Activated B cell treated with CpG ODN at 0.5 μM for 24 hours (primary cell): ENCODE measurements around the gene CDK17. TPM values are rescaled to one million over a fixed set of nuclear protein-coding genes. Genes with fewer than 3 reads are reported as not detected.

Source experiments
- ATAC-seq: fragments of 200-7000 bp; cut with Tn5 transposase; one replicate; pipeline ENCODE4 v1.10.0; 2021; ENCODE audit warnings: low read depth, mild to moderate bottlenecking, moderate library complexity
- CTCF ChIA-PET: fragments of 350-600 bp; sonication (Branson Sonifier 250); formaldehyde crosslinking; loops from one replicate; lab custom pipeline; 2021; ENCODE audit warnings: antibody characterized with exemption; lab: Charles Lee
- POLR2A ChIA-PET: fragments of 350-600 bp; sonication (Branson Sonifier 250); formaldehyde crosslinking; loops from one replicate; lab custom pipeline; 2021; ENCODE audit warnings: antibody characterized with exemption; lab: Charles Lee
- DNase-seq: peaks from one replicate; pipeline ENCODE4 v3.0.0; 2022
- H3K27ac Mint-ChIP-seq: one replicate; pipeline ENCODE4 v1.8.0; 2020; ENCODE audit warnings: mixed read lengths
- H3K27me3 Mint-ChIP-seq: one replicate; pipeline ENCODE4 v1.8.0; 2021; ENCODE audit warnings: mixed read lengths
- H3K36me3 Mint-ChIP-seq: one replicate; pipeline ENCODE4 v1.8.0; 2021; ENCODE audit warnings: low read depth, mixed read lengths
- H3K4me1 Mint-ChIP-seq: one replicate; pipeline ENCODE4 v1.8.0; 2021; ENCODE audit warnings: mixed read lengths
- H3K4me3 Mint-ChIP-seq: one replicate; pipeline ENCODE4 v1.8.0; 2020; ENCODE audit warnings: mild to moderate bottlenecking, mixed read lengths
- H3K9me3 Mint-ChIP-seq: one replicate; pipeline ENCODE4 v1.8.0; 2020; ENCODE audit warnings: mixed read lengths
- CTCF ChIP-seq: fragments of 200-600 bp; IDR thresholded peaks from one replicate; pipeline ENCODE4 v1.8.0; 2022; ENCODE audit warnings: antibody characterized with exemption, mild to moderate bottlenecking
- intact Hi-C: fragments of 100-400 bp; cut with micrococcal nuclease; formaldehyde crosslinking; loops from one replicate; pipeline ENCODE4 v1.15.1; 2024
- total RNA-seq: library from RNA; stranded (reverse); gene quantifications from 2 replicates; pipeline ENCODE4 v1.2.3, GENCODE V29; 2022

Gene CDK17
- total RNA-seq, 1 donor from 2014 or later = 57.3 TPM

GRCh38 chr12:96336489-96336888 lies 63.8 kb downstream of the CDK17 start:
- intact Hi-C loops = no loop called here
- ChIA-PET POLR2A (no interaction called here), CTCF (no interaction called here)
- ATAC-seq (no peak), DNase-seq (no peak)
- Mint-ChIP-seq H3K4me3 (no peak overlapping the region), H3K36me3 (peaks cover 38% of the 10 kb centered on the region), H3K27me3 (no peaks in the 10 kb centered on the region), H3K9me3 (peaks cover 6% of the 10 kb centered on the region), H3K27ac (no peak overlapping the region), H3K4me1 (peaks cover 20% of the 10 kb centered on the region)
- TF ChIP-seq CTCF = no peak

- H3K9me3 Mint-ChIP-seq = peaks cover 6% of the 10 kb centered on the region
- CTCF ChIA-PET = no interaction called here
- peak; percentile 28 for ATAC-seq
- H3K27ac Mint-ChIP-seq = peak overlapping the region; percentile 3
- DNase-seq = no peak
- H3K4me1 Mint-ChIP-seq = peaks cover 14% of the 10 kb centered on the region
- TF ChIP-seq CTCF = no peak
- POLR2A ChIA-PET = no interaction called here
- H3K27me3 Mint-ChIP-seq = no peaks in the 10 kb centered on the region
- no peak overlapping the region for H3K4me3 Mint-ChIP-seq
- peaks cover 48% of the 10 kb centered on the region for H3K36me3 Mint-ChIP-seq
- intact Hi-C loops = loop anchor here (2.0 kb wide), 1 partner anchor 18 kb away; no protein-coding TSS in a partner anchor
Measured at GRCh38 chr12:96335270-96335669, 65.0 kb downstream of the CDK17 start.

GRCh38 chr12:96334502-96334901 lies 65.7 kb downstream of the CDK17 start:
- no peaks in the 10 kb centered on the region for H3K27me3 Mint-ChIP-seq
- no peak overlapping the region for H3K4me3 Mint-ChIP-seq
- no peak for ATAC-seq
- intact Hi-C loops = loop anchor here (2.0 kb wide), 1 partner anchor 18 kb away; no protein-coding TSS in a partner anchor
- peaks cover 48% of the 10 kb centered on the region for H3K36me3 Mint-ChIP-seq
- POLR2A ChIA-PET = no interaction called here
- peaks cover 6% of the 10 kb centered on the region for H3K9me3 Mint-ChIP-seq
- no peak overlapping the region for H3K27ac Mint-ChIP-seq
- no peak for DNase-seq
- CTCF ChIA-PET = no interaction called here
- TF ChIP-seq CTCF = no peak
- peaks cover 15% of the 10 kb centered on the region for H3K4me1 Mint-ChIP-seq

GRCh38 chr12:96329545-96329944 lies 70.7 kb downstream of the CDK17 start:
- peaks cover 30% of the 10 kb centered on the region for H3K36me3 Mint-ChIP-seq
- ChIA-PET POLR2A (no interaction called here), CTCF (no interaction called here)
- intact Hi-C loops = loop anchor here (2.0 to 5.0 kb wide), 3 partner anchors 13 to 68 kb away; no protein-coding TSS in a partner anchor
- no peak overlapping the region for H3K4me3 Mint-ChIP-seq
- peaks cover 43% of the 10 kb centered on the region for H3K4me1 Mint-ChIP-seq
- DNase-seq (no peak), ATAC-seq (no peak)
- no peak for TF ChIP-seq CTCF
- no peaks in the 10 kb centered on the region for H3K27me3 Mint-ChIP-seq
- no peaks in the 10 kb centered on the region for H3K9me3 Mint-ChIP-seq
- H3K27ac Mint-ChIP-seq = peak overlapping the region; percentile 4

GRCh38 chr12:96329018-96329417 lies 71.2 kb downstream of the CDK17 start:
- no peaks in the 10 kb centered on the region for H3K9me3 Mint-ChIP-seq
- H3K4me1 Mint-ChIP-seq = peaks cover 41% of the 10 kb centered on the region
- H3K27me3 Mint-ChIP-seq = no peaks in the 10 kb centered on the region
- intact Hi-C loops = loop anchor here (2.0 to 5.0 kb wide), 3 partner anchors 14 to 68 kb away; no protein-coding TSS in a partner anchor
- H3K4me3 Mint-ChIP-seq = no peak overlapping the region
- no peak for DNase-seq
- ATAC-seq = no peak
- POLR2A ChIA-PET = no interaction called here
- H3K27ac Mint-ChIP-seq = no peak overlapping the region
- H3K36me3 Mint-ChIP-seq = peaks cover 30% of the 10 kb centered on the region
- CTCF ChIA-PET = no interaction called here
- TF ChIP-seq CTCF = no peak
